Caco-2 (cell line): ENCODE measurements around the gene ASIC4. TPM values are rescaled to one million over a fixed set of nuclear protein-coding genes. Genes with fewer than 3 reads are reported as not detected.

Source experiments
- BruUV-seq: library from RNA; stranded (reverse); fragments of 400-500 nt; replicated peaks from 2 replicates; lab custom pipeline; 2021; lab: Mats Ljungman, UMichigan
- CTCF ChIA-PET: fragments of 300-600 bp; sonication (Branson Sonifier 250); formaldehyde crosslinking; loops from one replicate; lab custom pipeline; 2022; ENCODE audit warnings: antibody characterized with exemption; lab: Charles Lee
- POLR2A ChIA-PET: fragments of 300-600 bp; sonication (Branson Sonifier 250); formaldehyde crosslinking; loops from one replicate; lab custom pipeline; 2022; ENCODE audit warnings: antibody characterized with exemption; lab: Charles Lee
- DNase-seq, 2 experiments: peaks; one replicate each; pipeline versions ENCODE4 v3.0.0 to v3.0.0-alpha.2; 2020 to 2022
- H3K27me3 ChIP-seq: replicated peaks from 2 replicates; pipeline ENCODE4 v1.6.0; 2011; ENCODE audit warnings: low read length; ENCODE audit not compliant: control insufficient read depth, insufficient read depth
- H3K36me3 ChIP-seq: 2 replicates; pipeline ENCODE4 v1.5.1; 2011; ENCODE audit warnings: low read length; ENCODE audit not compliant: control insufficient read depth, insufficient read depth
- H3K4me1 ChIP-seq: fragments of 250-450 bp; sonication (Bioruptor Pico); 2 replicates; pipeline ENCODE4 v1.5.1; 2020; ENCODE audit warnings: mild to moderate bottlenecking
- H3K4me3 ChIP-seq: 2 replicates; pipeline ENCODE4 v1.5.1; 2011; ENCODE audit warnings: low read depth, mild to moderate bottlenecking, control low read depth, low read length
- H3K9me3 ChIP-seq: fragments of 250-450 bp; sonication (Bioruptor Pico); 2 replicates; pipeline ENCODE4 v1.5.1; 2020; ENCODE audit warnings: mild to moderate bottlenecking, moderate library complexity
- H3K27ac Mint-ChIP-seq: one replicate; pipeline ENCODE4 v1.8.0; 2022; ENCODE audit warnings: mixed read lengths; ENCODE audit not compliant: unreplicated experiment
- H3K27me3 Mint-ChIP-seq: one replicate; pipeline ENCODE4 v1.8.0; 2022; ENCODE audit warnings: mixed read lengths; ENCODE audit not compliant: insufficient read depth, unreplicated experiment
- H3K36me3 Mint-ChIP-seq: one replicate; pipeline ENCODE4 v1.8.0; 2022; ENCODE audit warnings: mild to moderate bottlenecking, mixed read lengths; ENCODE audit not compliant: insufficient read depth, unreplicated experiment
- H3K4me1 Mint-ChIP-seq: one replicate; pipeline ENCODE4 v1.8.0; 2022; ENCODE audit warnings: low read depth, mixed read lengths; ENCODE audit not compliant: unreplicated experiment
- H3K4me3 Mint-ChIP-seq: one replicate; pipeline ENCODE4 v1.8.0; 2022; ENCODE audit warnings: mild to moderate bottlenecking, moderate library complexity, mixed read lengths; ENCODE audit not compliant: unreplicated experiment
- H3K9me3 Mint-ChIP-seq: one replicate; pipeline ENCODE4 v1.8.0; 2022; ENCODE audit warnings: mixed read lengths; ENCODE audit not compliant: unreplicated experiment
- CTCF ChIP-seq, 2 experiments: fragments of 200-600 bp in 1 of 2; IDR thresholded peaks; 1 replicate in 1 of 2; 2 replicates in 1 of 2; pipeline versions ENCODE4 v1.5.1 to v1.8.0; 2011 to 2022; ENCODE audit warnings: antibody characterized with exemption in 1 of 2, control low read depth in 1 of 2, inconsistent platforms in 1 of 2, low read depth in 1 of 2, low read length in 1 of 2, mild to moderate bottlenecking in 1 of 2, moderate library complexity in 1 of 2; ENCODE audit not compliant: insufficient read depth in 1 of 2, severe bottlenecking in 1 of 2, unreplicated experiment in 1 of 2
- intact Hi-C: fragments of 100-400 bp; cut with micrococcal nuclease; formaldehyde crosslinking; loops from one replicate; pipeline ENCODE4 v1.10.0; 2022; ENCODE audit not compliant: unreplicated experiment
- total RNA-seq: library from RNA; stranded (reverse); gene quantifications from 2 replicates; pipeline ENCODE4 v1.2.3, GENCODE V29; 2022

The ASIC4 gene
- total RNA-seq, 1 experiment from 2014 or later: 0.16 TPM

- no peak for TF ChIP-seq CTCF (IDR thresholded peaks at IDR 0.05; ENCODE audit: insufficient read depth in 1 of 2, low read depth in 1 of 2, low read length in 1 of 2, severe bottlenecking in 1 of 2, unreplicated experiment in 1 of 2)
- intact Hi-C loops: no loop called here
- H3K36me3 Mint-ChIP-seq: peaks cover 10% of the 10 kb centered on the region
- Histone ChIP-seq H3K4me3 (no peak overlapping the region), H3K4me1 (peaks cover 22% of the 10 kb centered on the region), H3K9me3 (no peaks in the 10 kb centered on the region), H3K36me3 (no peaks in the 10 kb centered on the region), H3K27me3 (no peaks in the 10 kb centered on the region; the same call in 1 of the 2 replicates)
- H3K27ac Mint-ChIP-seq: no peak overlapping the region
- no peak for DNase-seq
- H3K4me3 Mint-ChIP-seq: no peak overlapping the region
- no peaks in the 10 kb centered on the region for H3K27me3 Mint-ChIP-seq
- POLR2A ChIA-PET: no interaction called here
- no peaks in the 10 kb centered on the region for H3K9me3 Mint-ChIP-seq
- H3K4me1 Mint-ChIP-seq: peaks cover 15% of the 10 kb centered on the region
- CTCF ChIA-PET: no interaction called here
- no TSS peak for BruUV-seq
Measured at GRCh38 chr2:219557320-219557719, 43.0 kb downstream of the ASIC4 start.

GRCh38 chr2:219557791-219558785, 43.8 kb downstream of the ASIC4 start:
- POLR2A ChIA-PET: no interaction called here
- H3K9me3 Mint-ChIP-seq: no peaks in the 10 kb centered on the region
- CTCF ChIA-PET: interaction anchor here (0.6 kb wide), 1 partner anchor 275 kb away, joined by 3 read pairs; no protein-coding TSS in a partner anchor

More at GRCh38 chr2:219557791-219558785, 43.8 kb downstream of the ASIC4 start:
- no peak overlapping the region for H3K4me3 ChIP-seq
- BruUV-seq: no TSS peak
- intact Hi-C loops: no loop called here
- peaks cover 13% of the 10 kb centered on the region for H3K36me3 Mint-ChIP-seq
- no peak for TF ChIP-seq CTCF (IDR thresholded peaks at IDR 0.05; ENCODE audit: insufficient read depth in 1 of 2, low read depth in 1 of 2, low read length in 1 of 2, severe bottlenecking in 1 of 2, unreplicated experiment in 1 of 2)
- peaks cover 15% of the 10 kb centered on the region for H3K4me1 Mint-ChIP-seq
- no peak for DNase-seq
- H3K27me3 Mint-ChIP-seq: no peaks in the 10 kb centered on the region
- H3K27me3 ChIP-seq: no peaks in the 10 kb centered on the region; the same call in 1 of the 2 replicates
- H3K4me1 ChIP-seq: peaks cover 24% of the 10 kb centered on the region
- no peak overlapping the region for H3K4me3 Mint-ChIP-seq
- H3K36me3 ChIP-seq: no peaks in the 10 kb centered on the region
- H3K9me3 ChIP-seq: no peaks in the 10 kb centered on the region
- H3K27ac Mint-ChIP-seq: no peak overlapping the region
